K562 (cell line): ENCODE measurements around the gene TGM1. TPM values are rescaled to one million over a fixed set of nuclear protein-coding genes. Genes with fewer than 3 reads are reported as not detected.

Experiments used
- CBFB ChIP-seq: sonication (generic); formaldehyde crosslinking; IDR thresholded peaks from 2 replicates; pipeline ENCODE4 v1.4.0; 2020; ENCODE audit warnings: mild to moderate bottlenecking, missing genetic modification reagents
- DIDO1 ChIP-seq: fragments of 450-650 bp; IDR thresholded peaks from 2 replicates; pipeline ENCODE4 v1.6.1; 2016; ENCODE audit warnings: low read depth, missing biosample characterization, missing genetic modification characterization
- E4F1 ChIP-seq: fragments of 250-450 bp; sonication (Bioruptor Pico); IDR thresholded peaks from 2 replicates; pipeline ENCODE4 v1.5.0; 2021; ENCODE audit warnings: mild to moderate bottlenecking, borderline replicate concordance
- EHMT2 ChIP-seq: fragments of 450-650 bp; IDR thresholded peaks from 2 replicates; pipeline ENCODE4 v1.6.1; 2018; ENCODE audit warnings: antibody characterized with exemption
- HLTF ChIP-seq: fragments of 450-650 bp; IDR thresholded peaks from 2 replicates; pipeline ENCODE4 v1.6.1; 2016
- JUNB ChIP-seq: fragments of 450-650 bp; formaldehyde crosslinking; conservative IDR thresholded peaks from 2 replicates; pipeline ENCODE4 v1.4.0; 2020; ENCODE audit warnings: mild to moderate bottlenecking
- MYNN ChIP-seq, 2 experiments: sonication (generic); formaldehyde crosslinking in 1 of 2; IDR thresholded peaks; 2 replicates each; pipeline versions ENCODE4 v1.5.0 to v1.6.1; 2016 to 2020; ENCODE audit warnings: antibody characterized with exemption in 1 of 2, missing genetic modification reagents in 1 of 2
- SREBF1 ChIP-seq: fragments of 150-350 bp; IDR thresholded peaks from 2 replicates; pipeline ENCODE4 v1.6.1; 2014; ENCODE audit warnings: antibody characterized with exemption, low read depth, low read length, borderline replicate concordance
- TBL1XR1 ChIP-seq, 2 experiments: IDR thresholded peaks; 2 replicates each; pipeline ENCODE4 v1.6.1; 2012; ENCODE audit warnings: improper control_type of control experiment in 2 of 2, low read length in 2 of 2, mild to moderate bottlenecking in 1 of 2
- XRCC4 ChIP-seq: IDR thresholded peaks from one replicate; pipeline ENCODE4 v1.6.1; 2011; ENCODE audit not compliant: insufficient read depth, insufficient read length; ENCODE audit errors: extremely low read depth
- ZC3H11A ChIP-seq: IDR thresholded peaks from 2 replicates; pipeline ENCODE4 v1.6.1; 2012; ENCODE audit warnings: low read depth, low read length, improper control_type of control experiment
- polyA plus RNA-seq, 8 experiments: library from polyadenylated mRNA; depleted of rRNA in 4 of 8; stranded (reverse) in 5 of 8; unstranded in 3 of 8; fragments of >200 nt; fragmentation: Nextera tagmentation in 2 of 8; fragmentation: Illumina TruSeq in 1 of 8; extraction: Ambion mirVana in 2 of 8; extraction: Trizol in 1 of 8; gene quantifications; 2 replicates each; pipeline versions ENCODE4 v1.2.1 to v1.2.3, GENCODE V29; 2011 to 2014; ENCODE audit warnings: inconsistent platforms in 1 of 8, missing spikeins in 1 of 8
- total RNA-seq, 7 experiments: library from RNA; depleted of rRNA in 6 of 7; stranded (reverse); fragments of >200 nt in 6 of 7; fragmentation: Illumina TruSeq in 2 of 7; extraction: Trizol in 2 of 7; gene quantifications; 2 replicates each; pipeline versions ENCODE4 v1.2.1 to v1.2.3, GENCODE V29; 2011 to 2021; ENCODE audit warnings: low replicate concordance in 1 of 7
- TF ChIP-seq, protein P1 (sequence below): fragments of 450-650 bp; IDR thresholded peaks from 2 replicates; pipeline ENCODE4 v1.6.1; 2016; ENCODE audit warnings: low read depth
- TF ChIP-seq, protein P2 (sequence below), 2 experiments: IDR thresholded peaks in 1 of 2; conservative IDR thresholded peaks in 1 of 2; 2 replicates each; pipeline ENCODE4 v1.6.1; 2016; ENCODE audit warnings: low read depth in 2 of 2, mild to moderate bottlenecking in 1 of 2, missing compliant biosample characterization in 1 of 2, missing genetic modification characterization in 1 of 2, moderate library complexity in 1 of 2

The TGM1 gene
- total and polyA plus RNA-seq, 9 of the 15 experiments (the other 6 are each of a cell fraction or from before 2014, with no cell fraction given): 0.13 to 4.4 (median 0.88) TPM

DNA sequence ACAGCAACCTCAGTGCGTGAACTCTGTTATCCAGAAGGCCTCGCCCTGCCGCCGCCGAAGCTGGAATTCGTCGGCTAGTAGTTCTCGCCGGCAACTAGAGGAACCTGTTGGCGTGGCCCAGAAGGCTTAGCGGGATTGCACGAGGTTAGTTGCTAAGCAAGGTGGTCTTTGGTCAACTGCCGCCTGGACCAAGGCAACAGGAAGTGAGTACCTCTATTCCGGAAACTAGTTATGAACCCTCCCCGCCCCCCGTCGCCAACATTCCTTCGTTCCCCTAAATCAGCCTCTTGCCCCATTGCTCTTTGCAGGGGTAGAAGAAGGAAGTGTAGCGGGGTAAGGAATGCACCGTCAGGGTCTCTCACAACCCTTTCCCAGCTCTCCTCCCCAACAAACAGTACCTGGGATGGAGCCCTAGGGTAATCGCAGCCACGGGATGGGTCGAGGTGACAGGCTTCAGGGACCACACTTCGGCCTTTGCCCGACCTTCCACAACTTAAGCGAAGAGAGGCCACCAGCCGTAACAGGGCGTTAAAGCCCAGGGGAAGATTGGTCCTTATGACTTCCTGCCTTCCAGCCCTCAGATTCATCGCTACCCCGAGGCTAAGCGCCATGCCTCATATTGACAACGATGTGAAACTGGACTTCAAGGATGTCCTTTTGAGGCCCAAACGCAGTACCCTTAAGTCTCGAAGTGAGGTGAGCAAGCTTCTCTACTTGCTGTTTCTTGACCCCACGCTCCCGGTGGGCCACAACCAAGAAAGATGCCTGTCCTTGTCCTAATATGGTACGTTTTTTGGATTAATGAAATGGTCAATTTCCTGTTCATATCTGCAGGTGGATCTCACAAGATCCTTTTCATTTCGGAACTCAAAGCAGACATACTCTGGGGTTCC, 30.1 kb downstream of the TGM1 start, which contains the start of gene GMPR2 (continued):
- TF ChIP-seq, protein P1, sequence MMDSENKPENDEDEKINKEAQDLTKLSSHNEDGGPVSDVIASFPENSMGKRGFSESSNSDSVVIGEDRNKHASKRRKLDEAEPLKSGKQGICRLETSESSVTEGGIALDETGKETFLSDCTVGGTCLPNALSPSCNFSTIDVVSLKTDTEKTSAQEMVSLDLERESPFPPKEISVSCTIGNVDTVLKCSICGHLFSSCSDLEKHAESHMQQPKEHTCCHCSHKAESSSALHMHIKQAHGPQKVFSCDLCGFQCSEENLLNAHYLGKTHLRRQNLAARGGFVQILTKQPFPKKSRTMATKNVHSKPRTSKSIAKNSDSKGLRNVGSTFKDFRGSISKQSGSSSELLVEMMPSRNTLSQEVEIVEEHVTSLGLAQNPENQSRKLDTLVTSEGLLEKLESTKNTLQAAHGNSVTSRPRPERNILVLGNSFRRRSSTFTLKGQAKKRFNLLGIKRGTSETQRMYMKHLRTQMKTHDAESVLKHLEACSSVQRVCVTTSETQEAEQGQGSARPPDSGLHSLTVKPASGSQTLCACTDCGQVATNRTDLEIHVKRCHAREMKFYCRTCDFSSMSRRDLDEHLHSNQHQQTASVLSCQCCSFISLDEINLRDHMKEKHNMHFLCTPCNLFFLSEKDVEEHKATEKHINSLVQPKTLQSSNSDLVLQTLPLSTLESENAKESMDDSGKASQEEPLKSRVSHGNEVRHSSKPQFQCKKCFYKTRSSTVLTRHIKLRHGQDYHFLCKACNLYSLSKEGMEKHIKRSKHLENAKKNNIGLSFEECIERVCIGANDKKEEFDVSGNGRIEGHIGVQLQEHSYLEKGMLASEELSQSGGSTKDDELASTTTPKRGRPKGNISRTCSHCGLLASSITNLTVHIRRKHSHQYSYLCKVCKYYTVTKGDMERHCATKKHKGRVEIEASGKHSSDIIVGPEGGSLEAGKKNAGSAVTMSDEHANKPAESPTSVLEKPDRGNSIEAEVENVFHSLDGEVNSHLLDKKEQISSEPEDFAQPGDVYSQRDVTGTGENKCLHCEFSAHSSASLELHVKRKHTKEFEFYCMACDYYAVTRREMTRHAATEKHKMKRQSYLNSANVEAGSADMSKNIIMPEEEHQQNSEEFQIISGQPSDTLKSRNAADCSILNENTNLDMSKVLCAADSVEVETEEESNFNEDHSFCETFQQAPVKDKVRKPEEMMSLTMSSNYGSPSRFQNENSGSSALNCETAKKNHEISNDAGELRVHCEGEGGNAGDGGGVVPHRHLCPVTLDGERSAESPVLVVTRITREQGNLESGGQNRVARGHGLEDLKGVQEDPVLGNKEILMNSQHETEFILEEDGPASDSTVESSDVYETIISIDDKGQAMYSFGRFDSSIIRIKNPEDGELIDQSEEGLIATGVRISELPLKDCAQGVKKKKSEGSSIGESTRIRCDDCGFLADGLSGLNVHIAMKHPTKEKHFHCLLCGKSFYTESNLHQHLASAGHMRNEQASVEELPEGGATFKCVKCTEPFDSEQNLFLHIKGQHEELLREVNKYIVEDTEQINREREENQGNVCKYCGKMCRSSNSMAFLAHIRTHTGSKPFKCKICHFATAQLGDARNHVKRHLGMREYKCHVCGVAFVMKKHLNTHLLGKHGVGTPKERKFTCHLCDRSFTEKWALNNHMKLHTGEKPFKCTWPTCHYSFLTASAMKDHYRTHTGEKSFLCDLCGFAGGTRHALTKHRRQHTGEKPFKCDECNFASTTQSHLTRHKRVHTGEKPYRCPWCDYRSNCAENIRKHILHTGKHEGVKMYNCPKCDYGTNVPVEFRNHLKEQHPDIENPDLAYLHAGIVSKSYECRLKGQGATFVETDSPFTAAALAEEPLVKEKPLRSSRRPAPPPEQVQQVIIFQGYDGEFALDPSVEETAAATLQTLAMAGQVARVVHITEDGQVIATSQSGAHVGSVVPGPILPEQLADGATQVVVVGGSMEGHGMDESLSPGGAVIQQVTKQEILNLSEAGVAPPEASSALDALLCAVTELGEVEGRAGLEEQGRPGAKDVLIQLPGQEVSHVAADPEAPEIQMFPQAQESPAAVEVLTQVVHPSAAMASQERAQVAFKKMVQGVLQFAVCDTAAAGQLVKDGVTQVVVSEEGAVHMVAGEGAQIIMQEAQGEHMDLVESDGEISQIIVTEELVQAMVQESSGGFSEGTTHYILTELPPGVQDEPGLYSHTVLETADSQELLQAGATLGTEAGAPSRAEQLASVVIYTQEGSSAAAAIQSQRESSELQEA: no peak
- TF ChIP-seq CBFB (CRISPR knock-in tag) (no peak), MYNN (IDR thresholded peaks at IDR 0.05) (no peak), MYNN (CRISPR knock-in tag; IDR thresholded peaks at IDR 0.05) (no peak), ZC3H11A (no peak), SREBF1 (no peak), JUNB (CRISPR knock-in tag) (no peak), EHMT2 (no peak), HLTF (no peak), DIDO1 (tag) (0 out of 2 replicates have a peak, but pooled peaks have one; percentile 16), TBL1XR1 (IDR thresholded peaks at IDR 0.05; ENCODE audit: low read length in 2 of 2) (no peak), XRCC4 (no peak), E4F1 (CRISPR knock-in tag) (no peak)
- TF ChIP-seq, protein P2, sequence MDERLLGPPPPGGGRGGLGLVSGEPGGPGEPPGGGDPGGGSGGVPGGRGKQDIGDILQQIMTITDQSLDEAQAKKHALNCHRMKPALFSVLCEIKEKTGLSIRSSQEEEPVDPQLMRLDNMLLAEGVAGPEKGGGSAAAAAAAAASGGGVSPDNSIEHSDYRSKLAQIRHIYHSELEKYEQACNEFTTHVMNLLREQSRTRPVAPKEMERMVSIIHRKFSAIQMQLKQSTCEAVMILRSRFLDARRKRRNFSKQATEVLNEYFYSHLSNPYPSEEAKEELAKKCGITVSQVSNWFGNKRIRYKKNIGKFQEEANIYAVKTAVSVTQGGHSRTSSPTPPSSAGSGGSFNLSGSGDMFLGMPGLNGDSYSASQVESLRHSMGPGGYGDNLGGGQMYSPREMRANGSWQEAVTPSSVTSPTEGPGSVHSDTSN (CRISPR knock-in tag; IDR thresholded peaks at IDR 0.05; ENCODE audit: low read depth): no peak
- TF ChIP-seq, protein P2 (tag; conservative IDR thresholded peaks at IDR 0.05; ENCODE audit: low read depth): no peak
